GM18508 (cell line): ENCODE measurements around the gene NCF4.

Experiments used
- ATAC-seq: cut with Tn5 transposase; IDR thresholded peaks from one replicate; pipeline ENCODE4 v1.9.1; 2021; ENCODE audit warnings: moderate number of reproducible peaks; ENCODE audit not compliant: insufficient read depth, unreplicated experiment

NCF4 gene

GRCh38 chr22:36916034-36916433 is 55.2 kb downstream of the NCF4 start:
- no peak for ATAC-seq

DNA sequence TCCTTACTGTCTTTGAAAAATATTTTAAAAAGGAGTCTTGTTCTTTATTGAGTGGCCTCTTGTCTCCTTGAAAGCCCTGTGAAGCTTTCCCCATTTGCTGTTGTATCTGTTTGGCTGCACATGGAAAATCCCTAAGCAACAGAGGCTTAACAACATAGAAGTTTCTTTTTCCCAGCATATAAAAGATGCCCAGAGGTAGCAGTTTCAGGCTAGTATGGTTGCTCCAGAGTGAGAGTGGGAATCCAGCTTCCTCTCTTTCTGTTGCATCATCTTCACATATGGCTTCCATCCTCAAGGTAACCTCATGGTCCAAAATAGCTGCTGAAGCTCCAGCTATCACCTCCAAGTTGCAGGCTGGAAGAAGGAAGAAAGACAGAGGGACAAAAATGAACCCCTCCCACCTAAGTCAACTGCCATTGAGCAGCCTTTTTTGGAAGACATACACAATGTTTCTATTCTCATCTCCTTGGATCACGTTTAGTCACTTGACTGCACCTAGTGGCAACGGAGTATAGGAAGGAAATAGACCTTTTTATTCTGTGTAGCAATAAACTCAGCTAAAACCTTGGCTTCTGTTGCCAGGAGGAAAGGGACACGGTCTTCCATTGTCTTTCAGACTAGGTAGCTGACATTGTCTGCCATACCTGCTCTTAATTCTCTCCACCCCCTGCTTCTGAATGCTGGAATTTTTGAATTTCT is 57.9 kb downstream of the NCF4 start:
- no peak for ATAC-seq

GRCh38 chr22:36921309-36922104 is 60.7 kb downstream of the NCF4 start:
- no peak for ATAC-seq

DNA sequence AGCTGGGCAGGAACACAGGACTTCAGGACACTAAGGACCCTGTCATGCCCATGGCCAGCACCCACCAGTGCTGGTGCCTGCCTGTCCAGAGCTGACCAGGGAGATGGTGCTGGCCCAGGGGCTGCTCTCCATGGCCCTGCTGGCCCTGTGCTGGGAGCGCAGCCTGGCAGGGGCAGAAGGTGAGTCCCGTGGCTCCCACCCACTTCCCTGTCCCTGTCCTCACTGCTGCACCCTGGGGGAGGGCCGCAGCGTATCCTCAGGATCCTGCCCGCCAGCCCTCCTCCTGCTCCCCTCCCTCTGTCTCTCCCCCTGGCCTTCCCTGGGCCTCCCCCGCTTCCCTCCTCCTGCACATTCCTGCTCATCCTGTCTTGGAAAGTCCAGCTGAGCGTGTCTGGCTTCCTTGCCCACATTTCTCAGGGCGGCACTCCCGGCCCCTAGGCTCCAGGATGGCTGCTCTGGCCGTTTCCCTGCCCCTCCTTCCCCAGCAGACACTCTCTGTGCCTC is 61.4 kb downstream of the NCF4 start:
- ATAC-seq = no peak

DNA sequence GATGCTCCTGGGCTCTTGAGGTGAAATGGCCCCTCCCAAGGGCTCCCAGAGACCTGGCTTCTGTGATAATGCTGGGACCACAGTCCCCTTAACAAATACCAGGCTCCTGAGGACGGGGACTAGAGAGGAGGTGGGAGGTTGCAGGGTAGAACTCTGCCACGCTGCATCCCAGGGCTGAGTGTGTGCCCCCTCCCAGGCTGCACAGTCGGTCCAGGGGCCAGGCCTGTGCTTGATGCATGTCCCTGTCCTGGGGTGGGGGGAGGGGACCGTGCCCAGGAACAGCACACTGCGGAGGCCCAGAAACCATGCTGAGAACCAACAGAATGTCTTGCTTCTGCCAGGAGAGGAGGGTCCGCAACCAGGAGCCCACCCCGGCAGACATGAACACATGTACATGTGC is 61.9 kb downstream of the NCF4 start:
- no peak for ATAC-seq

DNA sequence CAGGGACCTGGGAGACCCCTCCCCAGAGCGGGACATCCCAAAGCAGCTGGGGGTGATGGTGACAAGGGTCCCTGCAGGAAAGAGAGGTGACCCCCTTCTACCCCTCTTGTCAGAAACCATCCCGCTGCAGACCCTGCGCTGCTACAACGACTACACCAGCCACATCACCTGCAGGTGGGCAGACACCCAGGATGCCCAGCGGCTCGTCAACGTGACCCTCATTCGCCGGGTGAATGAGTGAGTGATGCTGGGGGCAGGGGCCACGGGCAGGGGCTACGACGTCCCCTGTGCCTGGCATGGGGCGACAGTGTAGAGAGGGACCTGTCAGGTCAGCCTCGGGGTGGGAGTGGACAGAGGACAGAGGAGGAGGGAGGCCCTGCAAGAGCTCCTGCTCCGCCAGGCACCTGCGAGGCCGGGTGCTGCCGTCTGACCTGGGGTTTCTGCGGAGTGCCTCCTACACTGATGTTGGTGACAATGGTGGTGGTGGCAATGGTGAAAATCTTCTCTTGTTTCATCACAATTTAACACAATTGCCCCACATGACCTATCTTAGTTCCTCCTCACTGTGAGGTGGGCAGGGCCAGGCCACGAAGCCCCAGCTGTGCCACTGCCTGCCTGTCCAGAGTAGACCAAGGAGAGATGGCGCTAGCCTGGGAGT is 62.5 kb downstream of the NCF4 start:
- ATAC-seq = no peak

- ATAC-seq = no peak
Observed at GRCh38 chr22:36924151-36924698, 63.4 kb downstream of the NCF4 start.

DNA sequence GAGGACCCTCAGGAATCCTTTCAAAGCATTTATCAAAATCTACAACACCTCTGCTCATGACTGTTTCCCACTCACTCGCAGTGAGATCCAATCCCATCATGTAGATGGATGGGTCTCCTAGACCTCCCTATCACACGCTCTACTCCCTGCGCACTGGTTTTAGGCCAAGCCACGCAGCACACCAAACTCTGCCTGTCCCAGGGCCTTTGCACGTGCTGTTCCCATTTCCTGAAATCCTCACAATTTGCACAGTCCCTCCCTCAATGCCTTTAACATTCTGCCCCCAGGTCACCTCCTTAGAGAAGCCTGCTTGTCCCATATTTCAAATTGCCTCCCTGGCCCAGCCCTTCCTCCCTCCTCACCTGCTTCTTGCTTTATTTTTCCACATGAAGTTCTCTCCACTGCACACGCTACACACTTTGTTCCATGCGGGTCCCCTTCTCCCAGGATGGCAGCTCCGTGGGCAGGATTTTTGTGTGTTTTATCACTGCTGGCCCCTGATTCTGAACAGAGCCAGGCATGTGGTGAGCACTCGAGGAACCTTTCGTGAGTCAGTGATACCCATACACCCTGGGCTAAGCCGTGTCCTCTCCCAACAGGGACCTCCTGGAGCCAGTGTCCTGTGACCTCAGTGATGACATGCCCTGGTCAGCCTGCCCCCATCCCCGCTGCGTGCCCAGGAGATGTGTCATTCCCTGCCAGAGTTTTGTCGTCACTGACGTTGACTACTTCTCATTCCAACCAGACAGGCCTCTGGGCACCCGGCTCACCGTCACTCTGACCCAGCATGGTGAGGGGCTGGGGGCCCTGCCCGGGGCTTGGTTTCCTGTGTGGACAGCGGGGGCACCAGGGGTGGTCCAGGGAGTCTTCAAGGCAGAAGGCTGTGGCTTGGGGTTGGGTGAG is 64.8 kb downstream of the NCF4 start:
- ATAC-seq = no peak

DNA sequence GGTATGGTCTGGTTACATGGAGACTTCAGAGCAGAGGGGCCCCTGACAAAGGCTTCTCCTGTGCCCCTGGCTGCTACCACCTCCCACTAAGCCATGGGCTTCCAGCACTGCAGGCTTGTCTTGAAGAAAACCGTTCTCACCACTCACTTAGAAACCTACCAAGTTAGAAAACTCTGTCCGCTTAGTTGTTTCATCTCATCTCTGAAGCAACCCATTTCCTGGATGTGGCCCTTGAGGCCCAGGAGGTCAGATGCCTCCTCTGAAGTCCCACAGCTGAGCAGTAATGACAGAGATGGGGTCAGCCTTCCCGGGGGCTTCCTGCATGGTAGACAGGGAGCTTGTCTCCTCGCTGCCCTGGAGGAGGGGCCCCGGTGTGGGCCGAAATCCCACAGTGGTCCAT is 65.5 kb downstream of the NCF4 start:
- ATAC-seq = no peak

- ATAC-seq = no peak
Observed at GRCh38 chr22:36926721-36927435, 66.1 kb downstream of the NCF4 start.
